Hepatocyte (in vitro differentiated cells): Measurements from ENCODE around the gene RRAD. TPM values are rescaled to one million over a fixed set of nuclear protein-coding genes. Genes with fewer than 3 reads are reported as not detected.

Experiments
- DNase-seq: peaks from one replicate; pipeline ENCODE4 v3.0.0-alpha.2; 2016; ENCODE audit warnings: low spot score
- H2AFZ ChIP-seq: fragments of 200-600 bp; sonication (generic); 2 replicates; pipeline ENCODE4 v1.6.0; 2016; ENCODE audit warnings: antibody characterized with exemption, mild to moderate bottlenecking
- H3K27ac ChIP-seq: fragments of 200-600 bp; sonication (generic); 2 replicates; pipeline ENCODE4 v1.5.1; 2016; ENCODE audit warnings: mild to moderate bottlenecking
- H3K27me3 ChIP-seq: fragments of 200-600 bp; sonication (generic); 2 replicates; pipeline ENCODE4 v1.6.1; 2016
- H3K36me3 ChIP-seq: fragments of 200-600 bp; sonication (generic); replicated peaks from 2 replicates; pipeline ENCODE4 v1.5.1; 2016; ENCODE audit warnings: low read depth; ENCODE audit not compliant: insufficient read depth
- H3K4me1 ChIP-seq: fragments of 200-600 bp; sonication (generic); 2 replicates; pipeline ENCODE4 v1.5.1; 2016; ENCODE audit warnings: mild to moderate bottlenecking, moderate library complexity; ENCODE audit not compliant: insufficient read depth
- H3K4me2 ChIP-seq: fragments of 200-600 bp; sonication (generic); 2 replicates; pipeline ENCODE4 v1.6.0; 2016
- H3K4me3 ChIP-seq: fragments of 200-600 bp; sonication (generic); 2 replicates; pipeline ENCODE4 v1.5.1; 2016; ENCODE audit warnings: mild to moderate bottlenecking
- H3K79me2 ChIP-seq: fragments of 200-600 bp; sonication (generic); 2 replicates; pipeline ENCODE4 v1.6.0; 2017; ENCODE audit warnings: mild to moderate bottlenecking
- H3K9me2 ChIP-seq: fragments of 200-600 bp; sonication (generic); replicated peaks from 2 replicates; pipeline ENCODE4 v1.6.0; 2017; ENCODE audit warnings: mild to moderate bottlenecking; ENCODE audit not compliant: insufficient read depth
- H3K9me3 ChIP-seq: fragments of 200-600 bp; sonication (generic); 2 replicates; pipeline ENCODE4 v1.5.1; 2016; ENCODE audit warnings: low read depth, mild to moderate bottlenecking
- H4K20me1 ChIP-seq: fragments of 200-600 bp; sonication (generic); 2 replicates; pipeline ENCODE4 v1.6.0; 2016; ENCODE audit warnings: mild to moderate bottlenecking; ENCODE audit not compliant: insufficient read depth, poor library complexity, severe bottlenecking
- CTCF ChIP-seq: fragments of 200-600 bp; sonication (generic); IDR thresholded peaks from 2 replicates; pipeline ENCODE4 v1.5.1; 2016; ENCODE audit warnings: antibody characterized with exemption, mild to moderate bottlenecking; ENCODE audit not compliant: poor library complexity
- EZH2 ChIP-seq: fragments of 200-600 bp; sonication (generic); IDR thresholded peaks from 2 replicates; pipeline ENCODE4 v1.6.1; 2016; ENCODE audit warnings: antibody characterized with exemption, mild to moderate bottlenecking, borderline replicate concordance
- EZH2phosphoT487 ChIP-seq: fragments of 200-600 bp; sonication (generic); IDR thresholded peaks from one replicate; pipeline ENCODE4 v1.6.1; 2018; ENCODE audit warnings: antibody characterized with exemption, mild to moderate bottlenecking, low read depth, moderate library complexity; ENCODE audit not compliant: unreplicated experiment, severe bottlenecking
- WGBS: methylation state at CpG from one replicate; pipeline ENCODE4 v1.1.6; 2016; ENCODE audit warnings: low lambda C conversion rate; ENCODE audit errors: missing lambda C conversion rate; 5-methylcytosine and 5-hydroxymethylcytosine counted together
- polyA plus RNA-seq: library from polyadenylated mRNA; unstranded; fragments of >200 nt; fragmentation: Nextera tagmentation; extraction: Ambion mirVana; gene quantifications from 2 replicates; pipeline ENCODE4 v1.2.1, GENCODE V29; 2016
- total RNA-seq: library from RNA; depleted of rRNA; stranded (reverse); fragments of >200 nt; gene quantifications from 2 replicates; pipeline ENCODE4 v1.2.3, GENCODE V29; 2014

The RRAD gene
- total and polyA plus RNA-seq, 2 experiments from 2014 or later, result 8.8 to 16.3 TPM

DNA sequence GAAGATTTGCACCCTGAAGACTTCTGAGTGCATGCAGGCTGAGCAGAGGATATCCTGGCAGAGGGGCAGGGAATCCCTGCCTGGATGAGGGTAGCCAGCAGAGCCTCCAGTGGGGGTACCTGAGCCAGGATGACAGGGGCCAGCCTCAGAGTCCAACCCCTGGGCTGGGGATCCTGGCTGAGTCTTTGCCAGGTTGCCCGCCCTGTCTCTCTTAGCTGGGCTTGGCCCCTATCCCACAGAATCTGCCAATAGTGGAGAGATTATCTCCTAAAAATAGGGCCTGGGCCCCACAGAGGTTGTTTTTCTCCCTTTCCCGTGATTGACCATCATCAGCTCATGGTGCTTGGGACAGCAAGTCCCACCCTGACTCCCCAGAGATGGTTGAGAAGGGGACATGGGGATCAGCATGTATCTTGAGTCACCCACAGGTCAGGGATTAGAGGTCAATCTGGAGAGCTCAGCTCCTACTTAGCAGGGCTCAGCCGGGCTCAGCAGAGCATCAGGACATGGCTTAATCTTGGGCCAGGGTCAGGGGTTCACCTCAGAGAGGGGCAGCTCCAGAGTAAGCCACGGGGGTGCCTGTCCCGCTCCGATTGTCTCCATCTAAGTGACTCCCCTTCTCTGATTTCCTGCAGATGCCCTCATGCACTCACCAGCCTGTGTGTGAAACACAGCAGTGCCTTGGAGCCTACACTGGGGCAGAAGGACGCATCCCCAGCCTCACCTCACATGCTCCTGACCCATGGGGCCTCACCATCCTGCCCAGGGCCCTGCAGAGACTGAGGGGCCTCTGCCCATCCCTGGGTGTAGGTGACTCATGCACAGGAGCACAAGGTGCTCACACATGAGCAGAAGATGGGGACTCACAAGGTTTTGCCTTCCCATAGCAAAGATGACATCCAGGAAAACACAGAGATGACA lies 18.2 kb downstream of the RRAD start:
- Histone ChIP-seq H3K4me3 (no peak overlapping the region), H3K27me3 (no peaks in the 10 kb centered on the region), H4K20me1 (no peaks in the 10 kb centered on the region), H3K36me3 (no peaks in the 10 kb centered on the region), H3K9me2 (no peaks in the 10 kb centered on the region), H3K79me2 (no peaks in the 10 kb centered on the region), H3K9me3 (no peaks in the 10 kb centered on the region), H3K27ac (no peak overlapping the region), H3K4me1 (peaks cover 32% of the 10 kb centered on the region), H3K4me2 (no peak overlapping the region), H2AFZ (no peak overlapping the region)
- no peak for DNase-seq
- TF ChIP-seq CTCF, result no peak
- TF ChIP-seq EZH2phosphoT487, result no peak
- no peak for TF ChIP-seq EZH2
- WGBS, result 75% methylated on average over 7 of the region's 7 CpGs

DNA sequence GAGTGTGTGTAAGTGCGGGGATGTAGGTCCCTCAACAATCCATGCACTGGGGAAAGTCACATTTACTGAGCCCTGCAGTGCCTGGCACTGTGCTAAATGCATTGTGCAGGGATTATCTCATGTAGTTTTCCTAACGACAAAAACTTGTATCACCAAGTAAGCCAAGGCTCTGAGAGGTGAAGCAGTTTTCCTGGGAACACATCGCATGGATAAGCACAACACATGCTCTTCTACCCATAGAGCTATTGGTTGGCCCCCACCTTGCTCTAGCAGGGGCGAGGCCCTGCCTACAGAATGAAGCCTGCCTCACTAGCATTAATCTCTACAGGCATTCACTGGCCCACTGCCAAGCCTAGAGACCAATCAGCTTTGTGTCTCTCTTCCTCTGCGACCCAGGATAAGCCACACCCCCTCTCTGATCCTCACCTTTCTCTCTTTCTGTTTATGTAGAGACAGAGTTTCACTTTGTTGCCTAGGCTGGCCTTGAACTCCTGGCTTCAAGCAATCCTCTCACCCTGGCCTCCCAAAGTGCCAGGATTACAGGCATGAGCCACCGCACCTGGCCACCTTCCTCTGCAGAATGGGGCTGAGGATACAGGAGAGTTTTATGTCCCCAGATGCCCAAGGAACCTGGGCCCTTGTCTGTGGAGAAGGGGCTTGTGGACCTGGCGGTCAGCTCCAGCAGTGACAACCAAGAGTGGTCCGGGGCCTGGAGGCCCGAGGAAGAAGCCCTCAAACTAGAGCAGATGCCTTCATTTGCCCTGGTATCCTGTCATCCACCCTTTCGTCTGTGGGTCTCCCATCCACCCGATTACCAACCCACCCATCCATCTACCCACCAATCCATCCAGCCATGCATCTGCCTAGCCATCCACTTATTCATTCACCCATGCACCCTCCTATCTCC lies 19.4 kb downstream of the RRAD start:
- H3K27ac ChIP-seq, result peak overlapping the region; percentile 95
- 70% methylated on average over 11 of the region's 11 CpGs for WGBS

More for the DNA sequence above, 19.4 kb downstream of the RRAD start:
- Histone ChIP-seq H3K36me3 (no peaks in the 10 kb centered on the region), H3K27me3 (no peaks in the 10 kb centered on the region), H2AFZ (no peak overlapping the region), H3K4me1 (peaks cover 40% of the 10 kb centered on the region), H3K9me3 (no peaks in the 10 kb centered on the region), H3K9me2 (no peaks in the 10 kb centered on the region), H3K79me2 (no peaks in the 10 kb centered on the region), H4K20me1 (no peaks in the 10 kb centered on the region), H3K4me3 (no peak overlapping the region), H3K4me2 (peak overlapping the region; percentile 73)
- DNase-seq, result peak; percentile 90
- no peak for TF ChIP-seq EZH2
- TF ChIP-seq EZH2phosphoT487, result no peak
- TF ChIP-seq CTCF, result no peak
